Measurements from ENCODE around the gene OR8B8.

DNA sequence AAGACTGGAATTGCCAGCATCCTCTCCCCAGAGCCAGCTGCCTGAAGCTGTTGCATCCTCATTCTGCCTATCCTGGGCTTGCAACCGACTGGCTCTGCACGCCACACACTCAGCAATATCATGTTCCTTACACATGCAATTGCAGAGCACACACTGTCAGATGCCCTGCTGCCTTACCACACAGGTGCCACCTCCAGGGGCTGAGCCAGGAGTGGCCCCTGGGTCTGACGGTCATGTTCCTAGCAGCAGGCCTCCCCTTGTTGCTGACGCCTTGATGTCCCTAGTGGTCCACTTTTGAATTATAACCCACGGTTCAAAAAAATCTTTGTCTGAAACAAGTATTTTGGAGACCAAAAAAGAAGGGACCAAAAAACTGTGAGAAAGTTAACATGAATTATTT, 18.5 kb upstream of the OR8B8 start:
- TF ChIP-seq, protein P1, sequence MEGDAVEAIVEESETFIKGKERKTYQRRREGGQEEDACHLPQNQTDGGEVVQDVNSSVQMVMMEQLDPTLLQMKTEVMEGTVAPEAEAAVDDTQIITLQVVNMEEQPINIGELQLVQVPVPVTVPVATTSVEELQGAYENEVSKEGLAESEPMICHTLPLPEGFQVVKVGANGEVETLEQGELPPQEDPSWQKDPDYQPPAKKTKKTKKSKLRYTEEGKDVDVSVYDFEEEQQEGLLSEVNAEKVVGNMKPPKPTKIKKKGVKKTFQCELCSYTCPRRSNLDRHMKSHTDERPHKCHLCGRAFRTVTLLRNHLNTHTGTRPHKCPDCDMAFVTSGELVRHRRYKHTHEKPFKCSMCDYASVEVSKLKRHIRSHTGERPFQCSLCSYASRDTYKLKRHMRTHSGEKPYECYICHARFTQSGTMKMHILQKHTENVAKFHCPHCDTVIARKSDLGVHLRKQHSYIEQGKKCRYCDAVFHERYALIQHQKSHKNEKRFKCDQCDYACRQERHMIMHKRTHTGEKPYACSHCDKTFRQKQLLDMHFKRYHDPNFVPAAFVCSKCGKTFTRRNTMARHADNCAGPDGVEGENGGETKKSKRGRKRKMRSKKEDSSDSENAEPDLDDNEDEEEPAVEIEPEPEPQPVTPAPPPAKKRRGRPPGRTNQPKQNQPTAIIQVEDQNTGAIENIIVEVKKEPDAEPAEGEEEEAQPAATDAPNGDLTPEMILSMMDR (IDR thresholded peaks at IDR 0.05): no peak
- TF ChIP-seq POLR2A (IDR thresholded peaks at IDR 0.05): no peak

All from body of pancreas (tissue), 4 donors.